ENCODE results near the gene GUCY1A2.
"Not testable (repeated sequence)": the region's sequence is repeated elsewhere in the genome, so short reads cannot be mapped to it uniquely, and the experiment has no call there.

The GUCY1A2 gene

GRCh38 chr11:106939157-106939556 lies 79.1 kb downstream of the GUCY1A2 start:
- DNase-seq = no peak

- DNase-seq = no peak
Measured at GRCh38 chr11:106937111-106937510, 81.2 kb downstream of the GUCY1A2 start.

GRCh38 chr11:106925245-106925644 lies 93.0 kb downstream of the GUCY1A2 start:
- no peak for DNase-seq

GRCh38 chr11:106920899-106921509 lies 97.3 kb downstream of the GUCY1A2 start:
- DNase-seq = no peak

- DNase-seq = peak; percentile 58
Measured at GRCh38 chr11:106917973-106918372, 100.3 kb downstream of the GUCY1A2 start.

- no peak for DNase-seq
Measured at GRCh38 chr11:106914409-106914808, 103.9 kb downstream of the GUCY1A2 start.

- no peak for DNase-seq
Measured at GRCh38 chr11:106913141-106913540, 105.1 kb downstream of the GUCY1A2 start.

- no peak for DNase-seq
Measured at GRCh38 chr11:106904826-106905225, 113.5 kb downstream of the GUCY1A2 start.

- DNase-seq = no peak
Measured at GRCh38 chr11:106889718-106890117, 128.6 kb downstream of the GUCY1A2 start.

GRCh38 chr11:106888386-106888785 lies 129.9 kb downstream of the GUCY1A2 start:
- no peak for DNase-seq

- DNase-seq = not testable (repeated sequence)
Measured at GRCh38 chr11:106883693-106884092, 134.6 kb downstream of the GUCY1A2 start.

- no peak for DNase-seq
Measured at GRCh38 chr11:106879832-106880546, 138.3 kb downstream of the GUCY1A2 start.

GRCh38 chr11:106879029-106879428 lies 139.2 kb downstream of the GUCY1A2 start:
- no peak for DNase-seq

- no peak for DNase-seq
Measured at GRCh38 chr11:106875013-106875412, 143.3 kb downstream of the GUCY1A2 start.

- no peak for DNase-seq
Measured at GRCh38 chr11:106872246-106872645, 146.0 kb downstream of the GUCY1A2 start.

- DNase-seq = no peak
Measured at GRCh38 chr11:106858200-106858599, 160.1 kb downstream of the GUCY1A2 start.

GRCh38 chr11:106856566-106856965 lies 161.7 kb downstream of the GUCY1A2 start:
- no peak for DNase-seq

GRCh38 chr11:106854429-106854828 lies 163.8 kb downstream of the GUCY1A2 start:
- no peak for DNase-seq

GRCh38 chr11:106853850-106854401 lies 164.3 kb downstream of the GUCY1A2 start:
- no peak for DNase-seq

- DNase-seq = no peak
Measured at GRCh38 chr11:106852779-106853178, 165.5 kb downstream of the GUCY1A2 start.

- DNase-seq = no peak
Measured at GRCh38 chr11:106848526-106848925, 169.8 kb downstream of the GUCY1A2 start.

GRCh38 chr11:106842134-106842533 lies 176.1 kb downstream of the GUCY1A2 start:
- no peak for DNase-seq

- no peak for DNase-seq
Measured at GRCh38 chr11:106840947-106841346, 177.3 kb downstream of the GUCY1A2 start.

- no peak for DNase-seq
Measured at GRCh38 chr11:106840146-106840545, 178.1 kb downstream of the GUCY1A2 start.

Measured in NCI-H82 (cell line).